HG02885 (cell line): ENCODE measurements around the gene ANO10.
"Not testable (repeated sequence)": the region's sequence is repeated elsewhere in the genome, so short reads cannot be mapped to it uniquely, and the experiment has no call there.

Source experiments
- ATAC-seq: cut with Tn5 transposase; IDR thresholded peaks from one replicate; pipeline ENCODE4 v1.9.1; 2021; ENCODE audit warnings: mild to moderate bottlenecking; ENCODE audit not compliant: unreplicated experiment, poor library complexity

The ANO10 gene

GRCh38 chr3:43583481-43583880, 38.3 kb downstream of the ANO10 start:
- no peak for ATAC-seq

GRCh38 chr3:43582866-43583265, 38.9 kb downstream of the ANO10 start:
- ATAC-seq: no peak

DNA sequence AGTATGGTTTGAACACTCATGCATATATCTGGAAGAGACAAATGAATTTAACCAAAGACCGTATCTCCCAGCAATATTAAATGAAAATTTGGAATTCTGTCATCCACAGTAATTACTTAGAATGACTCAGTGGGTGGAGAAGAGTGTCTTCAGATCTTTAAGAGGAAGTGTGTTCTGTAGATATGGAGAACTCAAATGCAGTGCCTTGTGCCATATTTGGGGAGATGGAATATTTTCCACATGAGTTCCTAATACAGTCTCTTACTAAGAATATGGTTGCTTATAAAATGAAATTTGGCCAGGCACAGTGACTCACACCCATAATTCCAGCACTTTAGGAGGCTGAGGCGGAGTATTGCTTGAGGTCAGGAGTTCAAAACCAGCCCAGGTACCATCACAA, 40.5 kb downstream of the ANO10 start:
- ATAC-seq: no peak

DNA sequence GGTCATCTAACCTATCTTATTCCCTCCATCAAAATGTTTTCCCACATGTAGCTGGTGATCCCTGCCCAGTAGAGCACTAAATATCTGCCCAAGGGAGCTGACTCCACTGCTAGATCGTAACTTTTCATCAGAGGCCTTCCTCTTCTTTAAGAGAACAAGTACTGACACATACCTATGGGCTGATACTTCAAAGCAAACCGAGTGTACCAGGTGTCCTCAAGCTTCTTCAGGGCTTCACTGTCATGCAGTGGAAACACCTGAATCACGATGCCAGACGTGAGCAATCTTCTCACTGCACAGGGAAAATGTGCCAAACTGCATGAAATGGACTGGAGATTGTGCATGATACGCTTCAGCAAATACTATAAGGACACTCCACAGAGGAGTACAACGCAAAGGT, 41.6 kb downstream of the ANO10 start:
- ATAC-seq: no peak

DNA sequence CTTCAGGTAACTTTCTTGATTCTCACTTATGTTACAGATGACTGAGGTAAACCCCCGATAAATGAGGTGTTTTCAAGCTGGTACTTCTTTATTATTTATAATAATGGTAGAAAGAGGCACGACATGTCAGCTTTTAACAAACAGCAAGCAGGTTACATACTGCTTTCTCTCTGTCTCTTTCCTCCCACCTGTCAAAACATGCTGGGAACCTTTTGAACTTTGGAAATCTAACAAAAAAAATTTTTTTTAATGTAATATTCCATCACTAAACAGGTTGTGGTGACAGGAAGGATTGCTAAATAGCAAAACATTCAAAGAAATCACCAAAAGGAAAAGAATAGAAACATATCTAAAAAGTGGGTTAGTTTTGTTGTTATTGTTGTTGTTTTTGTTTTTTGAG, 48.2 kb downstream of the ANO10 start:
- no peak for ATAC-seq

GRCh38 chr3:43565661-43566341, 56.0 kb downstream of the ANO10 start:
- not testable (repeated sequence) for ATAC-seq

DNA sequence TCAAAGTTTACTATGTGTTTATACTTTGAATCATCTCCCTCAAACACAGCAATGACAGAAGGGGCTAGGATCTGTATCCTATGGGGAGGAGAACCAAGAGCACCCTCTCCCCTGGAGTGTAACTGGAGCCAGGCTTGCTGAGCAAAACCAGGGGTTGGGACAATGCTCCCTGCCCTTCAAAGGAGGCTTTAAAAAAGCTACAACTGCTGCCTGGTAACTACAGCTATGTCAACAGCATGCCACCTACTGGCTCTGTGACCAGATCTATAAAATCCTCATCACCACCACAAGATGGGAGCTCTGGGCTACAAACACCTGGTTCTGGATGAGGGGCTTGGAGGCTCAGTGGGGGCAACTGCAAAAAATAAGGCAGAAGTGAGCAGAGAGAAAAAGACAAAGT, 61.9 kb downstream of the ANO10 start:
- no peak for ATAC-seq

DNA sequence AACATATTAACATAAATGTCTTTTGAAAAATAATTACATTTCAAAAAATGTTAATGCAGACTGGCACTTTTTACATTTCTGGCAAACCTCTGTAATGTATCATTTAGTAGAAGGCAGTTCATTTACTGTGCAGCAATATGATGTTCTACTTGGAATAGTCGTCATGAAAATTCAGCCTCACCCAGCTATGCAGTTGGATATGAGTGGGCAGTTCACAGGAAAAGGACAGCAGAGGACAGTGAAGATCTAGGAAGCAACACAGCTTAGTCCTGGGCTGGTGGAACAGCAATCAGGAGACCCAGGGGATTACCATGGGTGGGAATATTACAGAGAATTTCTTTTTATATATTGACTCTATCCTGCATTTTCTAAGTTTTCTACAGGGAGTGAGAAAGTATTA, 63.6 kb downstream of the ANO10 start:
- ATAC-seq: no peak

DNA sequence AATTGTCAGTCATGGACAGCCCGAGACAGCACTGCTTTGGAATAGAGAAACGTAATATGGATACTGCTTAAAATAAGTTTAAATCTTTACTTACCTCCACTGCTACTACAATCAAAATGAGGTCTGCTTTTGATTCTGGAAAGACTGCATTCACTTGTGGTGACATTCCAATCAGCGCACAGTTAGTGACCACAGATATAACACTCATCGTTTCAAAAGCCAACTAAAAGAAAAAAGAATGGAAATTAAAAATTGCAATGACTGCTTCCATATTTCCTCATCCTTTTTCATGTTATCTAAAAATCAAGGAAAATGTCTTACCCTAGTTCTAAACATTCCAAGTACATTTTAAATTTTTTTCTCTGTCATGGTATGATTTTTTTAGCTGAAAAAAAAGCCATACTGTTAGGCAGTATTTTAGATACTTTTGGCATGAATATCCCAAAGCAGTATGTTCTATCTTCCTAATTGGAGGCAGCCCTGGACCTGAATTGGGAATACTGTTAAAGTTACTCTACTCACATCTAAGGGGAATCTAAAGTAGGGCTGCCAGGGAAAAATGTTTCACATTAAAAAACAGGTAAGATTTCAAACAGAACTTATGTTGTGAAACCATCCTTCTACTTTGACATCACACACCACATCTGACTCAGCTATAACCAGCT, 72.1 kb downstream of the ANO10 start:
- no peak for ATAC-seq

DNA sequence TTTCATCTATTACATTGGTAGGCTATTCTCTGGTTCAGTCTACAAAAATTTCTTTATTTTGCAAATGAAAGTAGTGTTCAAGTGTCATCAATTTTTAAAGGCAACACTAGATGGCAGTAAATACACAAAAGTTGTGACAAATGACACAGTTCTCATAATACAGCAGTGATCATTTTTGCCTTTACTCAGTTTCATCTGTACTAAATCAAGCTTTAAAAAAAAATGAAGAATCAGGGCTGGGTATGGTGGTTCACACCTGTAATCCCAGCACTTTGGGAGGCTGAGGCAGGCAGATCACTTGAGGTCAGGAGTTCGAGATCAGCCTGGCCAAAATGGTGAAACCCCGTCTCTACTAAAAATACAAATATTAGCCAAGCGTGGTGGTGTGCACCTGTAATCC, 77.5 kb downstream of the ANO10 start:
- ATAC-seq: not testable (repeated sequence)

DNA sequence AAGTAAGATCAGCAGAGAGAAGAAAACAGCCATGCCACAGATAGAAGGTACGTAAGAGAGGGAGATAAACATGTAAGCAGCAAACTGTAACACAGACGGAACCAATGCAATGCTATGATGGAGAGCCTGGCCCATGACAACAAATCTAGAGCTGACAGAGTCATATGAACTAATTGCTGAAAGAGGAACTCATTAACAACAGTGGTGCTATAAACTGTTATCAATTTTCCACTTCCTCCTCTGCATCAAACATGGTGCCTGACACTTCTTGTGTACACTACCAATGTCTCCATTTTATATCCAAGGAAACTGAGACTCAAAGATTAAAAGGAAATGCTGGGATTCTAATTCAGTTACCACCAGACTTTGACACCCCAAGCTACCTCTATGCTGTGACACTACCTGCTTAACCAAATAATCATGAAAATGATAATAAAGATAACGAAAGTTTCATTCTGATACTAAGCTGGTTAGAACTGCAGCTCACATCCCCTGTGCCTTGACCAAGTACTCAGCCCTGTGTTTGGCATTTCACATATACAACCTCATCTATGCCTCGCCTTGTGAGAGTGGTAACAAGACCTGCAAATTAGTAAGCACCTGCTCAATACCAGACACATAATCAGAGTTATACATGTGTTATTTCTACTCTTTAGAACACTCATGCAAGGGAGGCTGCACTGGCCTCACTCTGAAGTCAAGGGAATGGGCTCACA, 79.3 kb downstream of the ANO10 start:
- no peak for ATAC-seq

GRCh38 chr3:43540624-43541023, 81.2 kb downstream of the ANO10 start:
- no peak for ATAC-seq

- no peak for ATAC-seq
Measured at GRCh38 chr3:43539321-43539720, 82.5 kb downstream of the ANO10 start.

DNA sequence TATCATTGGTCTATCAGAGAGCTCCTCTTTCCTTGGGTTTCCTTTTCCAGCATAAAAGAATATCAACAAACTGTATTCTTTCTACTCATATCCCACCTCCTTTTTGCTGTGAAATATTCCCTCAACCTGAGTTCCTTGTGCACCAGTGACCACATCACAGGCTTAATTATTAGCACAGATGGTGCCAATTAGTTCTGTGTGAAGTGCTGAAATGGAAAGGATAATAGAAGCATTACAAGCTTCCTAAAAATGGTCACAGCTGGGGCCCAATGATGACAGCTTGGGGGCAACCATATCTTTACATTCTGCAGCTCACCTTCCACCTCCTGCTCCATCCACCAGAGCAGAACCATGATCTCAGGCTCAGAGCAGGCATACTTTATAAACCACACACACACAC, 84.6 kb downstream of the ANO10 start:
- ATAC-seq: no peak

DNA sequence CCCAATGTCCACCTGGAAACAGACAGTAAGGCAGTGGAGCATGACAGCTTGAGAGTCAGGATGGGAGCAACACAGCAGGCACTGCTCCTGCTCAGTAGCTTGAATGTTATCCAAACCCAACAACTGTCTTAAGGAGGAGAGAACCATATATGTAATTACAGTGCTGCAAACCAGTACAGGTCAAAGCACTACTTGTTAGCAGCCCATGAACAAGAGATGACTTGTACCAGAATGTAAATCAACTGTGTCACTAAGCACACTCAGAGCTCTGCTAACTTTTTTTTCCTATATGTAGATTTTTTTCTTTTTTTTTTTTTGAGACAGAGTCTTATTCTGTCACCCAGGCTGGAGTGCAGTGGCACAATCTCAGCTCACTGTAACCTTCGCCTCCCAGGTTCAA, 87.1 kb downstream of the ANO10 start:
- ATAC-seq: no peak

DNA sequence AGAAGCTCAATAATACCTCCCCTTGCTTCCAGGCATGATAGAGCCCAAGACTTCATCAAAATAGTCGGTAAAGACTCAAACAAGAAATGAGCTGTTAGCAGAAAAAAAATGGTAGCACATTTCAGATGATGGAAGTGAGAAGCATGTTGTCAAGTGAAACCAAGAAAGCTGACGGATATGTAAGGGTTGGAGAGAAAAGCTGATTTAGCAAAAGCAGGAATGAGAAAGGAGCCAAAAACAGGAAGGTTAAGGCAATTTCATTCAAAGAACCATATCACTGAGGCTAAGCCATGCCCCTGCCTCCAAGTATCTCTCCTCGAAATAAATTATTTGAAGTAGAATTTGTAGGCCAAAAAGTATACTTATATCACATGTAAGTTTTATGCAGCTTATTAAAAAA, 88.8 kb downstream of the ANO10 start:
- ATAC-seq: no peak

GRCh38 chr3:43531835-43532234, 90.0 kb downstream of the ANO10 start:
- no peak for ATAC-seq

DNA sequence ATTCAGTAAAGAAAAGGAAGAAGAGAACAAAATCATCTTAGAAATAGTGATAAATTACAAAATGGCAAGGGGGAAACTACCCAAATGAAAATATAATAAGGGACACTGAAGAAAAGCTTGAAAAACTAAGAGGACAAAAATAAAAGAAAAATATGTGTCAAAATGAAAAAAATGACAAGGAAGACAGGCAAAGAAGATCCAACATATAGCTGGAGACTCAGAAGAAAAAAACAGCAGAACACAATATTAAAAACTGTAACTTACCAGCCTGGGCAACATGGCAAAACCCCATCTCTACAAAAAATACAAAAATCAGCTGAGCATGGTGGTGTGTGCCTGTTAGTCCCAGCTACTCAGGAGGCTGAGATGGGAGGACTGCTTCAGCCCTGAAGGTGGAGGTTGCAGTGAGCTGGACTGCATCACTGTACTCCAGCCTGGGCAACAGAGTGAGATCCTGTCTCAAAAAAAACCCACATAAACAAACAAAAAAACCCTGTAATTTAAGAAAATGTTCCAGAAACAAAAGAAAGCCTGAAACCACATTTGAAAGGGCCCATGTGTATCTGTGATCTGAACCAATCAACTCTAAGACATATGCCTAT, 93.2 kb downstream of the ANO10 start:
- ATAC-seq: no peak

GRCh38 chr3:43526956-43527355, 94.9 kb downstream of the ANO10 start:
- no peak for ATAC-seq

DNA sequence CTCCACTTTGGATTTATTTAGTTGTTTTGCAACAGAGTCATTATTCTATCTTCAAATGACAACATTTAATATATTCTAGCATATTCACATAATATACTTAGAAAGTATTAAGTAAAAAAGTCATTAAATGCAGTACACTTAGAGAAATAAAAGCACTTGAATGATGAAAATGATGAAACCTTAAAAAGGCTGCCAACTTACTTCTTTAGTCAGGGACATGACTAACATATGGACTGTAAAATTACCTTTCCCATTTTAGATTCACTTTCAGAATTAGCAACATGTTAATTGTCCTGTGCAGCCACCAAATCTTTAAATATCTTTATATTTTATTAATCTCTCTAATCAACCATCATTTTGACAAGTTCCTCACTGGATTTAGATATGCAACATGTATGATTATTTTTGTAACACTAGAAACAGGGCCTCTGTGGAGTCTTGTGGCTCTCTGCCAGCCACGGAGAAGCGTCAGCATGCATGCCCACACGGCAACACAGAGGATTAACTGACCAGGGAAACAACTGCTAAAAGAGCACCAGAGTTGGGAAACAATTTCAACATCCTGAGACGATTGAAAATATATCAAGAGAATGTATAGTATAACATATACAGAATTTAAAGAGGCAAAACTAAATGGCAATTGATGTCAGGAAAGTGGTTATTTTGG, 95.7 kb downstream of the ANO10 start:
- no peak for ATAC-seq

DNA sequence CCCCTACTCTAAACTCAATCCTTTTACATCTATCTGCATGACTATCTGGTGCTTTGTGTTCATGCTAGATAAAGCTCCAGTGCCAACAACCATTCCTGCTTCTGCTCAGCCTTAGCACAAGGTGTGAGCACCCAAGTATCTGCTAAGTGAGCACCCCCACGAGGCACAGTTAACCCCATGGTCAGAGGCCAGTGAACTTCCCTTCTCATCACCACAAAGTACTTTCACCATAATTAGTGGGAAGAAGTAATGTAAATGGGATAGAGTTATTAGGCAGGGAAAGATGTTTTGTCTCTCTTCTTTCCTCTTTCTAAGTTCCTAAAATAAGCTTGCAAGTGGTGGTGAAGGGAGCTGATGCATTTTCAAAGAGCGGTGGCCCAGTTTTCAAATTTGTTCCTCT, 96.4 kb downstream of the ANO10 start:
- ATAC-seq: no peak
